ENCODE measurements around the gene KRTAP15-1.

Gene KRTAP15-1, protein sequence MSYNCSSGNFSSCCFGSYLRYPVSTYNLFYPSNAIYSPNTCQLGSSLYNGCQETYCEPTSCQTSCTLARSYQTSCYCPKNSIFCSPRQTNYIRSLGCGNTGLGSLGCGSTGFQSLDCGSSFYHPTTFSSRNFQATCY

DNA sequence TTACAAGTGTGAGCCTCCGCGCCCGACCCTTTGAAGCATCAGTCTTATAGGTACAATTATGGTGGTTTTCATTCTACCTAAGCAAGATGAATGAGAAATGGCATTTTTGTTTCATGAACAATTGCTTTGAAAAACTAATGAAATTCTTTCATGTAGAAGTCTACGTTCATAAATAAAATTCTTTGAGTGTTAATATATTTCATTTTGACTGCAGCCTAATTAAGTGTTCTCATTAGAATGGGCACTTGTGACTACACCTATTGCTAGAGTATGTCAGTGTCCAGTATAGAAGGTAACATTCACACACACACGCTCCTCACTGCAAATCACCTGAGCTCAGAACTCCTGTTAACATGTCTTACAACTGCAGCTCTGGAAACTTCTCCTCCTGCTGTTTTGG lies at the start of gene KRTAP15-1:
Gene KRTAP15-1 (plus strand): TSS at position 301 of the 400 bp plus-strand sequence. CDS start 53 bp downstream, at position 354.
- DNase-seq: no peak

DNA sequence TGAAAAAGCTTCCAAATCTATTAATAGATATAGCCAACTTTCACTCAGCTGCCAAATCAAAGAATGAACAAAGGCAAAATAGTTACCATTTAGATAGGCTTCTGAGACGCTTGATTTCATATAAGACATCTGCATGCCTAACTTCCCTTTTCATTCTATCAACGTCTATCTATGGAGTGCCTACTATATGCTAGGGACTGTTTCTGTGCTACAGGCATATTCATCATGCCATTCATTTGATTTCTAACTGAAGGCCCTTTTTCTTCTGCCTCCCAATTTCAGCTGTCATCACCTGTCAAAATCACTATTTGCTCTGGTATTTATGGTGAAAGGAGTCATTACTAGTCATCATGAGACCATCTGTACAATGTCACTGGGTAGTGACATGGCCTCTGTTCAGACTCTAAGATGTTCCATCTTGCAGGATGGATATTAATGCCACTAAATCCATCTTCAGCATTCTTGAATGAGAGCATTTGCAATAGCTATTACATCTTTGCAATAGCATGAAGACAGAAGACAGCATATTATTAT lies 48.5 kb upstream of the KRTAP15-1 start:
- DNase-seq: no peak

DNA sequence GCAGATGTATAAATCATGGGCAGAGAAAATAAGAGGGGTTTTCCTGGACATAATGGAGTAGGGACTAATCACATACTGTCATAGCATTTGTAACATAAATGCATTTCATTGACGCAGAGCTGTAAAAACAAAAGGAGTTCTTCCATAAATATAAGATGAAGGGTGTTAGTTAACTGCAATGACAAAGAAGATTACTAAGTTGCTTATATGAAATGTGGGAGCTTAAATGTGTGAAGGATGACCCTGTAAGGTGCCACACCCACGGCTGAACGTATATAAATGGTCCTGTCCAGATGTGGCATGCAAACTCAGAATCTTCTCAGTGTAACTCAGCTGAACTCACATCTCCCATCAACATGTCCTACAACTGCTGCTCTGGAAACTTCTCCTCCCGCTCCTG lies 44.3 kb upstream of the KRTAP15-1 start, which contains the start of gene KRTAP13-1:
Gene KRTAP13-1 (plus strand): TSS at position 301 of the 400 bp plus-strand sequence. CDS start 56 bp downstream, at position 357.
- DNase-seq: no peak

DNA sequence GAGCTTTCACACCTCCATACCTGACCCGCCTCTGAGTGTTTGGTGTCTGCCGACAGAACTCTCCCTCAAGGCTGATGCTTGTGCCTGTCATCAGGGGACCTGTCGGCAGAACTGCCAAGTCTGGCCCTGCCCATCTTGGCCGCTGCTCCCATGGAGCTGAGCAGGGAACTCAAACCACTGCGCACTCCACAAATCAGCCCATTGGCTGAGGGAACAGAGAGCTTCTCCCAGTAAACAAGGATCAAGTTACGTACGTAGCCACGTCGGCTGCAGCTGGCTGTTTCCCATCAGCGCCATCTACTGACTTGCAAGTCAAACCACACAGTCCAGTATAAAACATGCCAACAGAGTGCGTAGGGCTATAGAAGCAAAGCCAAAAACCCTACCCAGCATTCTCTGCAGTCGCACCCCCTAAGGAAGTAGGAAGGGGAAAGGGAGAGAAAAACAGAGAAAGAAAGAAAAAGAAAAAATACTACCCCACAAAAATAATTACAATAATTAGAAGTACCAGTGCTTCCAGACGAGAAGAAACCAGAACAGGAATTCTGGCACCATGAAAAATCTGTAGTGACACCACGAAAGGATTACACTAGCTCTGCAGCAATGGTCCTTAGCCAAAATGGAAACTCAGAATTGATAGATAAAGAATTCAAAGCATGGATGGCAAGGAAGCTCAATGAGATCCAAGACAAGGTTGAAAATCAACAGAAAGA lies 31.1 kb upstream of the KRTAP15-1 start:
- no peak for DNase-seq

DNA sequence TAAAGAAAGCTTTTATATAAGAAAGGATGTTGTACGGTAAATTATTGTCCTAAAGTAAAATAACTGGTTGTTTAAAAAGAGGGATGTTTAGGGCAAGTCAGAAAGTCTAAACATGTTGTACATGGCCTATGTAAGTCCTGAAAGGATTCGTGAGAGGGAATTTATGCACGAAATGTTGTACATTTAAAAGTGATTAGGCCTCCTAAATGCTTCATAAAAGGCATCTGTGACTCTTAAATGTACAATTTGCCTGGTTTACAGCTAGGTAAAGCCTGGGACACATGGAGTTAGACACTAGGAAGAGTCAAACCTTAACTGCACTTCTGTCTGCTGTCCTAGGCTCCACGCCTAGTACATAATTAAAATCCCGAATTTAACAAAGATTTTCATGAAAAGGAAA lies 24.1 kb upstream of the KRTAP15-1 start:
- DNase-seq: no peak

DNA sequence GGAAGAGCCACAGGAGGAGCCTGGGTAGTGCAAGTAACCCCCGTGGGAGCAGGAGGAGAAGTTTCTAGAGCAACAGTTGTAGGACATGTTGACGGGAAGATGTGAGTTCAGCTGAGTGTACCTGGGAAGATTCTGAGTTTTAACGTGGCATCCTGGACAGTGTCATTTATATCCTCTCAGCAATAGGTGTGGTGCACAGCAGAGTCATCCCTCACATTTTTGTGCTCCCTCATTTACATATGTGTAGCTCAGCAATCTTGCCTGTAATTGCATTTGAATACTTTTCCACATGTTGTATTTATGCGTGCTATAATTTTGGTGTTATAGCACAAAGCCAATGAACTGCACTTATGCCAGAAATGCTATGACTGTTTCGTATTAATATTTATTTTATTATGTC lies 14.2 kb upstream of the KRTAP15-1 start, which contains the start of gene KRTAP13-3:
Gene KRTAP13-3 (minus strand): TSS at position 101 of the 400 bp plus-strand sequence. CDS start 14 bp downstream, at position 87.
- no peak for DNase-seq

DNA sequence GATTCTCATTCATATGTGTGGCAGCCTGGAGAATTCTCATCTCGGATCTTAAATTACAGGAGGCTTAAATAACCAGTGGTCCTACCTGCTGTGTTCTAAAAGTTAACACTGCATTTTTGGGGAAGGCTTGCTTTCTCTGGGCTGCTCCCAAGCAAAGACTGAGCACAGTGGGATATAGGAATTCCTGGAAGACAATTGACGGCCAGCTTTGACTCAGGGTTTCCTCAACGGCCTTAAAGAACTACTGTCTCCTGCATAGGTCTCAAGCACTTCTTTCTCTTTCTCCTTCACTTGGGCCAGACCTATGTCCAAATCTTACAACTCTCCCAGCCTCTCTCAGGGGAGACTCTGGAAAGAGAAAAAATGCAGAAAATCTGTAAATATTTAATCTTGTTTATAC lies 13.3 kb upstream of the KRTAP15-1 start:
- no peak for DNase-seq

DNA sequence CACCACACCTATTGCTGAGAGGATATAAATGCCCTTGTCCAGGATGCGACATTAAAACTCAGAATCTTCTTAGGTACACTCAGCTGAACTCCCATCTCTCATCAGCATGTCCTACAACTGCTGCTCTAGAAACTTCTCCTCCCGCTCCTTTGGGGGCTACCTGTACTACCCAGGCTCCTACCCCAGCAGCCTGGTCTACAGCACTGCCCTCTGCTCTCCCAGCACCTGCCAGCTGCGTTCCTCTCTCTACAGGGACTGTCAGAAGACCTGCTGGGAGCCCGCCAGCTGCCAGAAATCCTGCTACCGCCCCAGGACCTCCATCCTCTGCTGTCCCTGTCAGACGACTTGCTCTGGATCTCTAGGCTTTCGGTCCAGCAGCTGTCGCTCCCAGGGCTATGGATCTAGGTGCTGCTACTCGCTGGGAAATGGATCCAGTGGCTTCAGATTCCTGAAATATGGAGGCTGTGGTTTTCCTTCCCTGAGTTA lies 9.9 kb upstream of the KRTAP15-1 start, which contains the start of gene KRTAP13-4:
Gene KRTAP13-4 (plus strand): TSS at position 51 of the 486 bp plus-strand sequence. CDS start 56 bp downstream, at position 107.
- DNase-seq: no peak

DNA sequence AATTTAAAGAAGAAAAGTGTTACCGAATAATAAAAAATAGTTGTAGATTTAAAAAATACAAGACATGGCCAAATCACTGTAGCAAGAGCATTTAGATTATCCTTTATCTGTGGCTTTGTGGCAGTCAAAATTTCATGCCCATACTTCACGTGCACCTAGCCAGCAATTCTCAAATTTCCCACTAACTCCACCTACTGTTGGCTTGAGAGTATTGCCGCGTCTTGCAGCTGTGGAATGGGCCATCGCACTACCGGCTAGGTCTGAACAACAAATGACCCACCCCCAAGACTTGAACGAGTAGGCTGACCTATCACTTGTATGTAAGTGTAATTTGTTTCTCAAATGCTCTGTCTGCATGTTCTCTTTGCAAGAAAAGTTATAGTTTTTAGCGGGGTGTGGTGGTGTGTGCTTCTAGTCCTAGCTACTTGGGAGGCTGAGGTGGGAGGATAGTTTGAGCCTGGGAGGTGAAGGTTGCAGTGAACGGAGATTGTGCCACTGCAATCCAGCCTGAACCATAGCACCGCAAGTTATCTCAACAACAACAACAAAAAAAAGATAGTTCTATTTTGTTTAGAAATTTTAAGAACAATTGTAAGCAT lies 5.9 kb upstream of the KRTAP15-1 start:
- DNase-seq: no peak

DNA sequence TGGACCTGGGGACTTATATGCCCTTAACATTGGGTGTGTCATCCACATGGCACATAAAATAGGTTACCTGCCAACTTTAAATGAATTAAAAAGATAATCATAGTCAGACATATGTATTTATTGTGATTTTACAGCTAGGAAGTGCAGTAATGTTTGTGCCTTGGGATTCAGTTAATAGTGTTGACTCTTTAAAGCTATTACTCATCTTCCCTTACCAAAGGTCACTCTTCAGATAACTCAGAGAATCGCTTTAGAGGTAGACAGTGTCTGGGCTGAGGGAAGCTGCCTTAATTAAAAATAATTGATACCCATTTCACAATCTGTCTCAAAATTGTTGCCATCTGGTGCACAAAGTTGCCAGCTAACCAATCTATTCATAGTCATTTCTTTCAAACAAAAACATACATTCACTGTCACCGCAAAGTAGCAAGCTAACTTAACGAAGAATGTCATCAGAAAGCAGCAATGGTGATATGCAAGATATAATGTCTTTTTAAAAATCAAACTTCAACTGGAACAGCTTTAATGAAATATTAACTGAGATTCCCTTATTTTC lies 3.0 kb upstream of the KRTAP15-1 start:
- DNase-seq: no peak

DNA sequence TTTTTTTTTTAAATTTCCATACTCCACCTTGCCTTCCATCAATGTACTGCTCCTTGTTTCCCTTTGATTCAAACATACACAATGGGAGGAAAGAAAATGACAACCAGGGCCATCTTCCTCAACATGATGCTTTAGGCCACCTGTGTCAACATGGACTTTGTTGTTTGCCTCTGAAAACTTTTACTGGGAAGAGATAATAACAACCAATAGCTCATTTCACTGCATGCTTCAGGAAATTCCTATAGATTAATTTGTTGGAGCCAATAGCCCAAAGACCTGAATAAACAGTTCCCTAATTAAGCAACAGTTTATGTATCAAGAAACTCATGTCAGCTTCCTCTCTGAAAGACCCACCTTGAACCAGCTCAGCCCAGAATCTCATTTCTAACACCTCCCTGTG lies 3.2 kb downstream of the KRTAP15-1 start:
- DNase-seq: no peak

DNA sequence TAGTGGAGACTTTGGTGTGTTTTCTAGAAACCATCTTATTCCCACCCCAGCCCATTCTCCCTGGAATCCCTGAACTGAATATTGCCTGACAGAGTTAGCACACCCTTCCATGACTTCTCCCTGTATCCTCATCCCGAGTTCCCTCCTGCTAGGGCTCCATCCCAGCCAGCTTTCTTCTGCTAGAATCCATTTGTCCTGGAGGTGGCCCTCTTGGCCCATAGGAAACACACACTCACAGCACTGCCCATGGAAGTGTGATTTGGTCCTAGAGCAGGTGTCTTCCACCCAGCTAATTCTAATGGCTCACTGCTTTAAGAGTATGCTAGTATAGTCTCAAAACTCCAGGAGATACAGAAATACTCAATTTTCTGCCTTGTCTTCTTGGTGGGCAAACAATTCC lies 4.1 kb downstream of the KRTAP15-1 start:
- DNase-seq: no peak

DNA sequence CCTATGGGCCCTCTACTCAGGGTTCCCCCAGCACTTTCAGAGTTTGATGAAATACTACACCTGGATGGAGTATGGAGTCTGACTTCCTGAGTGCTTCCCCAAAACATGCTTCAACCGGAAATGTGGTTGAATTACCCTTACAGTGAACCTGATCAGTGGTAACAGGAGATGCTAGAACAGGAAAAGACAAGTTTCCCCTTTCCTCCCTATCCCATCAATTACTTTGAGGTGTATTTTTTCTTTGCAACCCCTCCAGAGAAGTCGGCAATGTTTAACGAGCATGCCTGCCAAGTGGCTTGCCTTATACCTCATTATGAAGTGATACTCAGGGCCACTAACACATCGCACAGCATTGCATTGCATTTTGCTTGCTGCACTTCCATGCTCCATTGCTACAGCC lies 7.0 kb downstream of the KRTAP15-1 start:
- no peak for DNase-seq

DNA sequence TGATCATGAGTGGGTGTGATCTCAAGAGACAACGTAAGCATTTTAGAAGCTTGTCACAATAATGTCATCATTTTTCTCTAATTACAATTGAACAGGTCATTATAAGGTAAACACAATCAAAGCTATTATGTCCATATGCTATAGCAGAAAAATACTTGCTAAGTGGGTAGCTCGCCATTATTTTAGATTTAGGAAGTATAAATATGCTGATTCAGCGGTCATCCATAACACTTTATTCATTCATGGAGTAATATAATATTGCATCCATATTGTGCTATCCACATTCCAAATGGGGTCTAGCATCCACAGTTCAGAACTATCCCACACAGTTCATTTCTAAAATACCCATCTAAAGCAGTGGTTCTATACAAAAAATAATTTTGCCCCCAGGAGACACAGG lies 8.4 kb downstream of the KRTAP15-1 start:
- DNase-seq: no peak

DNA sequence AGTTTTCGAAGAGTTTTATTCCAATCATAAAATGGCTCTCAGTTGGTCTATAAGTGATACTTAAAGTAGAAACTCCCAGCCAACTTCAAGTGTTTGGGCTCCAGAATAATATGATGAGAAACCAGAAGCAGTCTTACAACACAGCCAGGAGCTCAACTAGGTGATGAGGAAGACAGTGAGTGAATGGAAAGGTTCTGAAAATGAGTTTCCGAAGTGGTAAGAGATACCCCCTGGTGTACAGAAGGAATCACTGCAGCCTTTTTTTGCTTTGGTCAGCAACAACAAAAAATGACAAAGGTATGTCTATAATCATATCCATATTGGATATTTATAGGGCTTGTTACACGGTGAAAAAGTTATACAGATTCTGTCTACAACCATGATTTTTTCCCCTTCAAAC lies 23.6 kb downstream of the KRTAP15-1 start:
- no peak for DNase-seq

DNA sequence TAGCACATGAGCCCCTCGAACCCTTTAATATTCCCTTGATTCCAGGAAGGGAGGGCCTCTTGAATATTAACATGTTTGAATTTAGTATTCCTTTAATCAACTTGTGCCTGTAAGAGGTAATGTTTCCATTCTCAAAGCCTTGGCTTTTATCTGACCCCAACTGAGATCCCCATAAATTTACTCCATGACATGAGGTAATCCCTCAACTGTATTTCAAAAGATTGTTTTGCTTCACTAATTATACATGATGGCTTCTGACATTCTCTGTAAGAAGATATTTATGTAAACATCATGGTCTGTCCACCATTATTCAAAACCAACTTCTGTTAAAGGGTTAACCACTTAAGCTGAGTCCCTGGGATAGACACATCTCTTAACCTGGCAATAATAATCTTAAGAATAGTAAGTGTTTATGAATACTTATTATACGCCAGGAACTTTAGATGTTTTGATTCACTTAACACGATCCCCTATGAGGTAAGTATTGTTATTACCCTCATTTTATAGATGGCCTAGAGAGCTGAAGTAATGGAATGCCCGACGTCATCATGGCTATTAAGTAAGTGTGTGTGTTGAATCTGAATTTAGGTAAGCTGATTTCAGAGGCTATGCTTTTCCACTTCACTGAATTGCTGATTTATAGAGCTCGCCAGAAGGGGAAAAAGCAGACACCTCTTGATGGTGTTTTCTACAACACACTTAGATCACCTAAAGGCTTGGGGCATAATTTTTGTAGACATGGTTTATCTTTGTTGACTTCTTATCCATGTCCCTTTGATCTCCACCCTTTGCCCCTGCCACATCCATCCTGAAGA lies 29.0 kb downstream of the KRTAP15-1 start:
- no peak for DNase-seq

DNA sequence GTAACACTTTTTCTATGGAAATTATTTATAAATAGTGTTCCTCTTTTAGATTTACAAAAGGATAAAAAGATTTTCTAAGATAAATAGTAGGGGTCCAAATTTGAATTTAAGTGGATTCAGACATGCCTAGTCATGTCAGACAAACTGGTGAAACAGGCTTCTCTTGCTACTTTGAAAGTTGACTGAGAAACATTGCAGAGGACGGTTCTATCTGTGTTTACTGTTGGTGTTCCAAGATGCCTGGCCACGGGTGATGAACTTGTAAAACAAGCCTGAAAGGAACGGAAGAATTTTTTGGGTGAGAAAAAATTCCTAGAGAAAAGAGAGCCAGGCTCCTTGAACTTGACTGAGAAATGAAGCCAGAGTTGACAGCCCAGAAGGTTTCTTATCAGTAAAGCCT lies 37.9 kb downstream of the KRTAP15-1 start:
- DNase-seq: no peak

DNA sequence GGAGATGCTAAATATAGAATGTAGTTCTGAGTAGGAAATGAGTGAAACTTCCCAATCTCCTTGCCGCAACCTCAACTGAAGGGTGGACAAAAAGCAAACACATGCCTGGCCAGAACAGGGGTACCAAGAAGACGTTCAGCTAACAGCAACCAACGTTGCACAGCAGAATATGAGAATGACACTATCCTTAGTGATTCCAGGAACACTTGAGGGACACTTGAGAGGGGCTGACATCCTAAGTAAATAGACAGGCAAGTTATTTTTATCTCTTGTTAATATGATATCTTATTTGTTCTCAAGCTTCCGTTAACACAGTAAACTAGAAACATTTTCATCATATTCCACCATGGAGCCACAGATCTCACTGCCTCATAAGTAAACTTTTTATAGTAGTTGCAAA lies 39.2 kb downstream of the KRTAP15-1 start:
- DNase-seq: no peak

DNA sequence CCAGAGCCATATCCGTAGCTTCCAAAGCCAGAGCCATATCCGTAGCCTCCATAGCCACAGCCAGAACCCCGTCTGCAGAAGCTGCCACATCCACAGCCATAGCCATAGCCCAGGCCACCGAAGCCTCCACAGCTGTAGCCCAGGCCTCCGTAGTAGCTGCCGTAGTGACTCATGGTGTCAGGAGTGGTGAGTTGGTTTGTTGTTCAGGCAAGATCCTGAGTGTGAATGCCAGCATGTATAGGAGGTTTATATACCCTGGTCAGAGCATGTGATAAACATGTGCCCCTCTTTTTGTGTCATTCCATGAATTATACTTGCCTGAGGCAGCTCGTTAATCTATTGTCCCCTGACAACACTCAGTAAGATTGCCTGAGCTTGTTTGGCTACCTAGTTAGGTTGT lies 40.1 kb downstream of the KRTAP15-1 start, which contains the start of gene KRTAP19-1:
Gene KRTAP19-1 (minus strand): TSS at position 223 of the 400 bp plus-strand sequence. CDS start 50 bp downstream, at position 173.
- no peak for DNase-seq

DNA sequence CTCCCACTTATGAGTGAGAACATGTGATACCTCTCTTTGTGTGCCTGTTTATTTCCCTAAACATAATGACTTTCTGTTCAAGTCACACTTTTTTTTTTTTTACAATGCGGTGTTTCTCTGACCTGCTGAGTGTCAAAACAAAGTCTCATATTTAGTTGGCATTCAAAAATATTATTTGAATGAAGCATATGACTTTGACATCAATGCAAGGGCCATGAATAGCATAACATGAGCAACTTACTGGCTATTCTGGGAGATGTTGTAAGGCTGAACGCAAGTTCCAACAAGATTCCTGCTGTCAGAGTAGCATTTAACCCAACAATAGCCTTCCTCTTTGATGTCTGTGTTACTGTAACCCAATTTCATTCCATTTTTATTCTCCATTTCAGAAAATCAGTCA lies 42.1 kb downstream of the KRTAP15-1 start:
- DNase-seq: no peak

DNA sequence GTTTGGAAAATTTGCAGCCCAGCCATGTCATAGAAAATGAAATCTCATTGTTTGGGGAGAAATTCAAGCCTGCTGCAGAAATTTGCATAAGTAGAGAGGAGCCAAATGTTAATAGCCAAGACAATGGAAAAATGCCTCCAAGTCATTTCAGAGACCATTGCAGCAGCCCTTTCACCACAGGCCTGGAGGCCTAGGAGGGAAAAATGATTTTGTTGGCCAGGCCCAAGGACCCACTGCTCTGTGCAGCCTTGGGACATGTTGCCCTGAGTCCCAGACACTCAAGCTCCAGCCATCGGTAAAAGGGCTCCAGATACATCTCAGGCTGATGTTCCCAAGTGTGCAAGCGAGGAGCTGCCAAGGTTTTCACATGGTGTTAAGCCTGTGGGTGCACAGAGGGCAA lies 46.1 kb downstream of the KRTAP15-1 start:
- DNase-seq: no peak

DNA sequence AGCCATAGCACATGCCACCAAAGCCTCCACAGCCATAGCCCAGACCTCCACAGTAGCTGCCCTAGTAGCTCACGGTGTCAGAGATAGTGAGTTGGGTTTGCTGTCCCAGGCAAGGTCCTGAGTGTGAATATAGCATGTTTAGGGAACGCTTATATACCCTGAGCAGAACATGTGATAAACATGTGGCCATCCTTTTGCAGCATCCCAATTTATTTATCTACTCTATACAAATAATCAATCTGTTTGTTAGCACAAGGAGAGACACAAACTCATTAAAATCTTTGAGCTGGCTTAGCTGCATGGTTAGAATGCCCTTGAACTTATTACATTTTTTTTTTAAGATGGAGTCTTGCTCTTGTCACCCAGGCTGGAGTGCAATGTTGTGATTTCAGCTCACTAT lies 47.3 kb downstream of the KRTAP15-1 start, which contains the start of gene KRTAP19-2:
Gene KRTAP19-2 (minus strand): TSS at position 101 of the 400 bp plus-strand sequence. CDS start 88 bp downstream, at position 13.
- no peak for DNase-seq

Measured in activated naive CD4-positive, alpha-beta T cell (primary cell).